Measurements from ENCODE around the gene CDC42EP3.

The CDC42EP3 gene

DNA sequence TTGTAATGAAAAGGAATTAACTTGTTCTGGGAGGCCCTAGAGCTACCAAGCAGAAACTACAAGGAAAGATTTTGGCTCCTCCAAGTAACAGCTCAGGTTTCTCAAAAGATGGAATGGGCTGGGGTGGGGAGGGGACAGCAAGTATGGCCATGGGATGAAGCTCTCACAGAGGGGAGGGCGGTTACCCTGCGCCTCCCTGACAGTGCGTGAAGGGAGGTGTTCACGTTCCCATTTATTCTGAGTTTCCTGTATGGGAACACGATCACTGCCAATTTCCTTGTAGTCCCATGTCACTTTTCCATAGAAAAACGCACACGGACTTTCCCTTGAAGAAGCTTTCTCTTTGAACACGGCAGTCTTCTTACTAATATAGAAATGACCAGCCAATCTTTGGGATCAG lies 17.0 kb downstream of the CDC42EP3 start:
- Histone ChIP-seq H3K9me3 (ENCODE audit: severe bottlenecking) (no peaks in the 10 kb centered on the region), H3K27ac (peak overlapping the region; percentile 50), H3K36me3 (peaks cover 35% of the 10 kb centered on the region), H3K4me3 (ENCODE audit: low read depth, low read length) (no peak overlapping the region), H3K27me3 (ENCODE audit: insufficient read depth, low read depth, severe bottlenecking) (no peaks in the 10 kb centered on the region)
- TF ChIP-seq, protein P1, sequence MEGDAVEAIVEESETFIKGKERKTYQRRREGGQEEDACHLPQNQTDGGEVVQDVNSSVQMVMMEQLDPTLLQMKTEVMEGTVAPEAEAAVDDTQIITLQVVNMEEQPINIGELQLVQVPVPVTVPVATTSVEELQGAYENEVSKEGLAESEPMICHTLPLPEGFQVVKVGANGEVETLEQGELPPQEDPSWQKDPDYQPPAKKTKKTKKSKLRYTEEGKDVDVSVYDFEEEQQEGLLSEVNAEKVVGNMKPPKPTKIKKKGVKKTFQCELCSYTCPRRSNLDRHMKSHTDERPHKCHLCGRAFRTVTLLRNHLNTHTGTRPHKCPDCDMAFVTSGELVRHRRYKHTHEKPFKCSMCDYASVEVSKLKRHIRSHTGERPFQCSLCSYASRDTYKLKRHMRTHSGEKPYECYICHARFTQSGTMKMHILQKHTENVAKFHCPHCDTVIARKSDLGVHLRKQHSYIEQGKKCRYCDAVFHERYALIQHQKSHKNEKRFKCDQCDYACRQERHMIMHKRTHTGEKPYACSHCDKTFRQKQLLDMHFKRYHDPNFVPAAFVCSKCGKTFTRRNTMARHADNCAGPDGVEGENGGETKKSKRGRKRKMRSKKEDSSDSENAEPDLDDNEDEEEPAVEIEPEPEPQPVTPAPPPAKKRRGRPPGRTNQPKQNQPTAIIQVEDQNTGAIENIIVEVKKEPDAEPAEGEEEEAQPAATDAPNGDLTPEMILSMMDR (IDR thresholded peaks at IDR 0.05; ENCODE audit: low read depth, low read length) = no peak
- no peak for DNase-seq

DNA sequence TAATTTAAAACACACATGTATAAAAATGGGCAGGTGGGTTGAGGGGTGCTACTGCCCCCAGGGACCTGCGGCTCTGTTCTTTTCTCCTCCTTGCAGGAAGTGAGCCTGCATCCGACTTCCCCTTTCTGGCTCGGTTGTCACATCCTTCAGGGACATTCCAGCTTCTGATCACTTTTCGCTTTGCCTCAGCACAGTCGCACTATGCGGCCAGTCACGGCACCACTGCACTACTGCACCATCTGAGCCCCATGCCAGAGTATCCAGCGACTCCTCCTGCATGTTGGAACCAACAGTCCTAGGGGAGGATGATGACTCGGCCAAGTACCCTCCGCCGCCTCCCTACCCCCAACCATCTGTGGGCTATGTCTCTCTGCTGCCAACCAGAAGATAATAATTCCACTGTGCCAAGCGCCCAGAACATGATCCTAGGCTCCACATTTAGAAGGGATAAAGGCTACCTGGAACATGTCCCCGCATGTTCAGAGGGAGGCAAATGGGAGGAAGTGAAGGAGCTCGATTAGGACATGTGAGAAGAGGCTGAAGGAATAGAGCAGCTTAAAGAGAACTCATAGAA lies 17.6 kb downstream of the CDC42EP3 start:
- Histone ChIP-seq H3K4me3 (ENCODE audit: low read depth, low read length) (no peak overlapping the region), H3K27me3 (ENCODE audit: insufficient read depth, low read depth, severe bottlenecking) (no peaks in the 10 kb centered on the region), H3K36me3 (peaks cover 35% of the 10 kb centered on the region), H3K27ac (peak overlapping the region; percentile 50), H3K9me3 (ENCODE audit: severe bottlenecking) (no peaks in the 10 kb centered on the region)
- TF ChIP-seq, protein P1 (IDR thresholded peaks at IDR 0.05; ENCODE audit: low read depth, low read length) = no peak
- DNase-seq = peak; percentile 45

DNA sequence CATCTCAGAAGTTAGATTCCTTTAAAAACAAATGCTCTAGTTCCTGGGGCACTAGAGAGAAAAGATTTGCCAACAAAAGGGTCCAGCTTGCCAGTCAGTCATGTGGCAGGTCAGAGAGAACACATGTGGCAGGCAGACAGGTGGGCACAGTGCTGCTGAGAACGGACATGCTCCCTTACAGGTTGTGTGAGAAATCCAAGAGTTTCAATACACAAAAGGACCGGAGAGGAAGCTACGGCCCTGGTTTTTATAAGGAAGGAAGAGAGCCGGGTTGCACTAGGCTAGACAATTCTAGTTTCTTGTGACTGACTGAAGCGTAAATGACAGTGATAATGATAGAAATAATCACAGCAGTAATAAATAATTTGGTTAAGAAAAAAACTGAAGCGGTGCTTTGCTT lies 18.3 kb downstream of the CDC42EP3 start:
- TF ChIP-seq, protein P1 (IDR thresholded peaks at IDR 0.05; ENCODE audit: low read depth, low read length) = no peak
- no peaks in the 10 kb centered on the region for H3K9me3 ChIP-seq (ENCODE audit: severe bottlenecking)
- H3K36me3 ChIP-seq = peaks cover 39% of the 10 kb centered on the region
- H3K27ac ChIP-seq = peak overlapping the region; percentile 50; the same call in 1 of the 2 replicates
- H3K4me3 ChIP-seq (ENCODE audit: low read depth, low read length) = no peak overlapping the region
- no peaks in the 10 kb centered on the region for H3K27me3 ChIP-seq (ENCODE audit: insufficient read depth, low read depth, severe bottlenecking)
- DNase-seq = no peak

DNA sequence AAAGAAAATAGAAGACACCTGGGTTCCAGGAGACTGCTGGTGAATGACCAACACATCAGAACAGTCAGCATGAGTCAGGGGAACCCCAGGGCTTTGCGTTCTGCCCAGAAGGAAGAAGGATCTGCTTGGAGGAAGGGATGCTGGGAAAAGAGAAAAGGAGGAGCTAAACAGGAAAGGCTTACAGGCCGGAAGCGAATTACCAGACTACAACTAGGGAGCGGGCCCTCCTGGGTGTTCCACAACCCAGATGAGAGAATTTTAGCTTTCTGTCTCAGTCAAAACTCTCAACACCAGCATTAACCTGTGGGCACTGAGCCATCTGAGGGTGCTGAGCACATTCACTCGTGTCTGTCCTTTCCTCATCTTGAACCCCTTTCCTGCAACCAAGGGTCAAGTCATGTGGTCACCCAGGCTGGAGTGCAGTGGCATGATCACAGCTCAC lies 19.2 kb downstream of the CDC42EP3 start:
- Histone ChIP-seq H3K9me3 (ENCODE audit: severe bottlenecking) (no peaks in the 10 kb centered on the region), H3K27me3 (ENCODE audit: insufficient read depth, low read depth, severe bottlenecking) (no peaks in the 10 kb centered on the region), H3K4me3 (ENCODE audit: low read depth, low read length) (no peak overlapping the region), H3K36me3 (peaks cover 40% of the 10 kb centered on the region), H3K27ac (no peak overlapping the region)
- no peak for DNase-seq
- TF ChIP-seq, protein P1 (IDR thresholded peaks at IDR 0.05; ENCODE audit: low read depth, low read length) = no peak

DNA sequence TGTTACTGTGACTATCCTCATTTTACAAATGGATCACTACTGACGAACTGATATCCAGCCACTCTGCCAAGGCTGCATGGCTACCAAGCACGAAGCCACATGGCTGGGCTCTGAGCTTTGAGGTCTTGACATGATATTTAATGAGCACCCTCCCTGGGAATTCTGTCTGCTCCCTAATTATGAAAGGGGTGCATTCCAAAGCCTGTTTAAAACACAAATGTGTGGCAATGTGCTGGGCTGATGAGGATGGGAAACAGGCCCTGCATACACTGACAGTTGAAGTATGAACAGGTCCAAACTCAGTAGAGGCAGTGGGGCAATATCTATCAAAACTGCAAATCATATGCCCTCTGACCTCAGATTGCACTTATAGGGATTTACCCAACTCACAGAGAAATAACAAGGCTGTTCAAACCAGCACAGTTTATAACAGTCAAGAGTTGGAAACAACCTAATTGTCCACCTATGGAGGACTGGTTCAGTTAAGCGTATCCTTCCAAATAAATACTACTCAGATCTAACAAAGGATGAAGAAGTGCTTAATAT lies 20.8 kb downstream of the CDC42EP3 start:
- H3K36me3 ChIP-seq = peaks cover 44% of the 10 kb centered on the region
- no peak overlapping the region for H3K27ac ChIP-seq
- TF ChIP-seq, protein P1 (IDR thresholded peaks at IDR 0.05; ENCODE audit: low read depth, low read length) = no peak

DNA sequence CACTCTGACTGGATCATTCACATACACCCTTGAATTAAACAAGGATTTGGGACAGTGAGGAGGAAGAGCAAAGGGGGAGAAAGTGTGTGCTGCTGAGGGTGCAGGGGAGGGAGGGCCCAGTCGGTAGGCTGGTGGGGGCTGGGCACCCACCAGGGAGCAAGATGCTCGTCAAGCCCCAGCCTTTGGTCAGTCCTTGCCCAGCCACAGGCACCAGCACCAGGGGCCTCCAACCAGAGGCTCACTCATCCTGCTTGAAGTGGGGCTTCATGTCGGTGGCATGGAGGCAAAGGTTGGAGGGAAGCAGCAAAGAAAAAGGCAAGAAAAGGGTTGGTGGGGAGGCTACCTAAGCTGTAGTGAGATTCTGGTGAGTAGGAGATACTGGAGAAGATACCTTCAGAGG lies 21.9 kb downstream of the CDC42EP3 start:
- Histone ChIP-seq H3K36me3 (peaks cover 52% of the 10 kb centered on the region), H3K27me3 (ENCODE audit: insufficient read depth, low read depth, severe bottlenecking) (no peaks in the 10 kb centered on the region), H3K27ac (no peak overlapping the region), H3K4me3 (ENCODE audit: low read depth, low read length) (no peak overlapping the region), H3K9me3 (ENCODE audit: severe bottlenecking) (no peaks in the 10 kb centered on the region)
- DNase-seq = no peak
- TF ChIP-seq, protein P1 (IDR thresholded peaks at IDR 0.05; ENCODE audit: low read depth, low read length) = no peak

More for the DNA sequence above, 20.8 kb downstream of the CDC42EP3 start:
- Histone ChIP-seq H3K9me3 (ENCODE audit: severe bottlenecking) (no peaks in the 10 kb centered on the region), H3K4me3 (ENCODE audit: low read depth, low read length) (no peak overlapping the region), H3K27me3 (ENCODE audit: insufficient read depth, low read depth, severe bottlenecking) (no peaks in the 10 kb centered on the region)
- DNase-seq = no peak
